SKM-1 treated with dmso at 0.1 percent for 144 hours (cell line): ENCODE measurements around the gene SLC9A1.
A peak's percentile ranks its signal among the peaks of the same experiment; 100 is the strongest.
"Not testable (repeated sequence)": the region's sequence is repeated elsewhere in the genome, so short reads cannot be mapped to it uniquely, and the experiment has no call there.

Experiments
- DNase-seq: peaks from one replicate; lab custom pipeline; 2025; ENCODE audit not compliant: unreplicated experiment; lab: John Stamatoyannopoulos, UW

Gene SLC9A1

GRCh38 chr1:27154991-27155781, at the start of gene SLC9A1:
Gene SLC9A1, minus strand, starts transcription at chr1:27155125. Its CDS starts 791 bp downstream, at chr1:27154334.
- DNase-seq, result peak; percentile 92

- DNase-seq, result no peak
Measured at GRCh38 chr1:27203946-27204345, 49.0 kb upstream of the SLC9A1 start.

GRCh38 chr1:27201295-27201694, 46.4 kb upstream of the SLC9A1 start:
- DNase-seq, result no peak

- DNase-seq, result no peak
Measured at GRCh38 chr1:27193194-27193593, 38.3 kb upstream of the SLC9A1 start.

GRCh38 chr1:27192039-27192529, 37.2 kb upstream of the SLC9A1 start:
- no peak for DNase-seq

GRCh38 chr1:27184665-27185064, 29.7 kb upstream of the SLC9A1 start:
- DNase-seq, result not testable (repeated sequence)

DNA sequence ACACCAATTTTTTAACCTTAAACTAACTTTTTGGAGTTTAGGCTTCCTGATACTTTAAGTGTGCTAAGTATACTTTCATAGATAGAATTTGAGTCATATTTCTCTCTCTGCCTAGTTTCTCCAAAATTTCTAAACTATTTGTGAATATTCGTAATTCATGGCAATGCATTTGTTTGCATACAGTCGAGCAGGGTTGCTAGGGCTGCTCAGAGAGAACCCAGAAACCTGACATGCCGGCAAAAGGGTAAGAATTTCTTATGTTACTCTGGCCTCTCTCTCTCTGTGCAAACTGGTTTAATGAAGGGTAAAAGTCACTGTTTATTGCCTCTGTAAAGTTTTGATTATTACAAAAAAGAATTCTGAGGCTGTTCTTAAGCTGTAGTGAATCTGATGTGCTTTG, 25.1 kb upstream of the SLC9A1 start:
- no peak for DNase-seq

GRCh38 chr1:27179379-27179778, 24.5 kb upstream of the SLC9A1 start:
- DNase-seq, result no peak

DNA sequence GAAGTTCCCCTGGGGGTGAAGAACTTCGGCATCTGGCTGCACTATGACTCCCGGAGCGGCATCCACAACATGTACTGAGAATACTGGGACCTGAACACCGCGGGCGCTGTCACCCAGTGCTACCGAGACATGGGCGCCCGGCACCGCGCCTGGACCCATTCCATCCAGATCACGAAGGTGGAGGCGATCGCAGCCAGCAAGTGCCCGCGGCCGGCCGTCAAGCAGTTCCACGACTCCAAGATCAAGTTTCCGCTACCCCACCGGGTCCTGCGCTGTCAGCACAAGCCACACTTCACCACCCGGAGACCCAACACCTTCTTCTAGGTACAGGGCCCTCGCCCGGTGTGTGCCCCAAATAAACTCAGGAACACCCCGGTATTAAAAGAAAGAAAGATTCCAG, 22.0 kb upstream of the SLC9A1 start:
- no peak for DNase-seq

DNA sequence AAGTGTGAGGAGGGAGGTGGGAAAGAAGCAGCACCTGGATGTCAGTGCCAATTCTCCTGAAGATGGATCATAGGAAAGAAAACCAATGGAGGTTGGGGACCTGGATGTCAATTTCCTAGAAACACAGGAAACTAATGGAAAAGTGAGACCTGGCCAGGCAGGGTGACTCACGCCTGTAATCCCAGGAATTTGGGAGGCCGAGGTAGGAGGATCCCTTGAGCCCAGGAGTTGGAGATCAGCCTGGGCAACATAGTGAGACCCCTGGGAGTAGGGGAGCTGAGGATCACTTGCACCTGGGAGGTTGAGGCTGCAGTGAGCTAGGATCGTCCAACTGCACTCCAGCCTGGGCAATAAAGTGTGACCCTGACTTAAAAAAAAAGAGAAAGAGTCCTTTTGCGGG, 21.4 kb upstream of the SLC9A1 start:
- DNase-seq, result no peak

- not testable (repeated sequence) for DNase-seq
Measured at GRCh38 chr1:27172992-27173391, 18.1 kb upstream of the SLC9A1 start.

DNA sequence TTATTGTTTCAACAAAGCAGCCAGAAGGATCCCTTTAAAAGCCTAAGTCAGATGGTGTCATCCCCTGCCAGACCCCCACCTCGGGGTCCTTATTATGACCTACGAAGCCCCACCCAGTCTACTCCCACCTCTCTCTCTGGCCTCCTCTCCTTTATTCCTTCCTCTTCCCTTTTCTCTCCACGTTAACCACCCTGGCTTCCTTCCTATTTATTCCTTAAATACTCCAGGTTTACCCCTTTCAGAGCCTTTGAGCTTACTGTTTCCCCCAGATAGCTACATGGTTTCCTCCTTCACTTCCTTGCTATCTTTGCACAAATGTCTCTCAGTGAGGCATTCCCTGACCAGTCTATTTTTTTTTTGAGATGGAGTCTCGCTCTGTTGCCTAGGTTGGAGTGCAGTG, 12.0 kb upstream of the SLC9A1 start:
- DNase-seq, result no peak

GRCh38 chr1:27166351-27166802, 11.5 kb upstream of the SLC9A1 start:
- DNase-seq, result no peak

DNA sequence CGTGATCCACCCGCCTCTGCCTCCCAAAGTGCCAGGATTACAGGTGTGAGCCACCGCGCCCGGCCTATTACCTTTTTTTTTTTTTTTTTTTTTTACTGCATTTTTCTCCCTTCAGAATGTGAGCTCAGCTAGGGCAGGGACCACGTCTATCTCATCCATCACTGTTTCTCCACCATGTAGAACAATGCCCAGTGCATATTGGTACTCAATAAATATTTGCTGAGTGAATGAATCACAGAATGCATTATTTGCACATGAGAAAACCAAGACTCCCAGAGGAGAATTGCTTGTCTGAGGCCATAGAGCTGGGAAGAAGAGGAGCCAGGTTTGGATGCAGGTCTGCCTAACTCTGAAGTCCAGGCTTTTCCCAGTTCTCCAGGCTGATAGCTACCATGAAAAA, 8.2 kb upstream of the SLC9A1 start:
- no peak for DNase-seq

DNA sequence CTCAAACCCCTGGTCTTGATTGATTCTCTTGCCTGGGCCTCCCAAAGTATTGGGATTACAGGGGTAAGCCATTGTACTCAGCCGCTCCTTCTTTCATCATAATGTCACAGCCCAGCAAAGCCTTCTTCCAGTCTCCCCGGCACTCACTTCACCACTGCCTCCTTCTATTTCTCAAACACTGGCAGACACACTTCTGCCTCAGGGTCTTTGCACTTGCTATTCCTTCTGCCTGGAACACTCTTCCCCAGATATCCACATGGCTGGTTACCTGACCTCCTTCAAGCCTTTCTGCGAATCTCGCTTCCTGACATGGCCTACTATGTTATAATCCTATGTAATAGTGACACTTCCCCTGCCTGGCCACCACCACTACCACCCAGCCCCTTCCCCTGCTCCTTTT, 7.2 kb upstream of the SLC9A1 start:
- DNase-seq, result no peak

DNA sequence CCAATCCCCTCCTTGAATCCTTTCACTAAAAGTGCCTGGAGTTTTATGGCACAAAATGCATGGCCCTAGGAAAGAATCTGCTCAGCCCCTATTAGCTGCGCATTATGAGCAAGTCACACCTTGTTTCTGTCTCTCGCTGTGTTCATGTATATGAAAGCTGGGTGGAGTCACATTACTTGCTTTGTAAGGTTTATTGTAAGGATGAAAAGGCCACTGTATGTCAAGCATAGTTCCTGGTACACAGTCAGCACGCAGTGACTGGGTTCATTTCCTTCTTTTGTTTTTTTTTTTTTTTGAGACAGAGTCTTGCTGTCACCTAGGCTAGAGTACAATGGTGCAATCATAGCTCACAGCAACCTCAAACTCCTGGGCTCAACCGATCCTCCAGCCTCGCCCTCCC, 6.7 kb upstream of the SLC9A1 start:
- DNase-seq, result peak; percentile 37

GRCh38 chr1:27157194-27157593, 2.3 kb upstream of the SLC9A1 start:
- no peak for DNase-seq

DNA sequence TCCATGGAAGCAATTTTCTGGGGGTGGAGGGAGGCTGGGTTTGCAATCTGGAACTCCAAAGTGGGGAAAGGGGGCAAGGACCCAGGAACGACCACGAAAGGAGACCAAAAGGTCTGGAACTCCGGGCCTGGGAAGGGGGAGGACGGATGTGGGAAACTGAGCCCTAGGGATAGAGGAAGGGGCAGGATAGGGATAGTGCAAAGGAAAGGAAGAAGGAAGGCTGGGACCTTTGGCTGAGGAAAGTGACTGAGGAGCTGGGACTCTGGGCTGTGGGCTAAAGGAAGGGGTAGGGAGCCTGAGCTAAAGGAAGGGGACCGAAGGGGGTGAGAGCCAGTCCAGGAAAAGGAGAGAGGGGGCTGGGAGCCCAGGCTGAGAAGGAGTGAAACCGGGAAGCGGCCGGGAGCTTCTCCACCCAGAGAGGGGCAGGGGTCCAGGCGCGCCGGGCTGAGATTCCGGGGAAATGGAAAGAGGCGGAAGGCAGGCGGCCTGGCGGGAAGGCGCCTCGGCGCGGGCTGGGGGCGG, 395 bp downstream of the SLC9A1 start:
- no peak for DNase-seq

- no peak for DNase-seq
Measured at GRCh38 chr1:27153927-27154358, 982 bp downstream of the SLC9A1 start.

GRCh38 chr1:27153549-27153886, 1.4 kb downstream of the SLC9A1 start:
- no peak for DNase-seq

DNA sequence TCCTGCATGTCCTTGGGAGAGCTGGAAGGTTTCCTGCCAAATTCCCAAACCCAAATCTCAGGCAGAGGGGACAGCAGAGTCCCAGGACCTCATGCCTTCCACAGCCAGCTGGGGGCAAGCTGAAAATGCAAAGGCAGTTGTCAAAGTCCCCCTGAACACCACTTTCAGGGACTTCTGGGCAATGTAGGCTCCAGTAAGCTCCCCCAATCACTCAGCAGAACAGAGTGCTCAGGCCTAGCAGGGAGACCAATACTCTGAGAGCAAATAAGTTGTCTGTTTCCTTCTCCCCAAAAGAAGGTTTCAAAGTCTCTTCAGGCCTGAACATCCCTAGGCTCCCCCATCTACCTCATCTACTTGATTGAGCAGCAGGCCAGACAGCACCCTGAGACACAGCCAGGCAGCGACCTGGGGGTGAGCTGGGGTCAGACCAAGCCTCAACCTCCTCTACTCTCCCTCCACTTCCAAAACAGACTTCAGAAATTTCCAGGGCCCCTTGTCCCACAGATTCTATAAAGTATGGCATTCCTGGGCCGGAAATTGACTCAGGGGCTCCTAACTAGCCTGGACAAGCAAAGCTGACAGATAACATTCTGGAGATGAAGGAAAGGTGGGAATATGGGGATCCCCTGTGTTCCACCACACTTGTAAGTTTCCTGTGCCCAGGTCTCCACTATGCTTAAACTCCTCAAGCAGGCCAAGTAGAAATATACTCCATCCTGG, 1.9 kb downstream of the SLC9A1 start:
- DNase-seq, result no peak
